Panc1 (cell line): ENCODE results near the gene RBM19. TPM values are rescaled to one million over a fixed set of nuclear protein-coding genes. Genes with fewer than 3 reads are reported as not detected.

ENCODE experiments used
- ATAC-seq: fragments of 200-7000 bp; cut with Tn5 transposase; 2 replicates; pipeline ENCODE4 v1.9.1; 2020; ENCODE audit warnings: mild to moderate bottlenecking, moderate library complexity
- BruUV-seq: library from RNA; stranded (reverse); fragments of 400-500 nt; replicated peaks from 2 replicates; lab custom pipeline; 2021; lab: Mats Ljungman, UMichigan
- CTCF ChIA-PET: fragments of 300-600 bp; sonication (Branson Sonifier 250); formaldehyde crosslinking; loops from one replicate; lab custom pipeline; 2022; ENCODE audit warnings: antibody characterized with exemption; lab: Charles Lee
- POLR2A ChIA-PET: fragments of 300-600 bp; sonication (Branson Sonifier 250); formaldehyde crosslinking; loops from one replicate; lab custom pipeline; 2022; ENCODE audit warnings: antibody characterized with exemption; lab: Charles Lee
- DNase-seq: peaks from one replicate; pipeline ENCODE4 v3.0.0-alpha.2; 2010; ENCODE audit warnings: low read depth, low spot score
- H3K27ac ChIP-seq: 2 replicates; pipeline ENCODE4 v1.5.1; 2011; ENCODE audit warnings: mild to moderate bottlenecking, low read length, inconsistent platforms
- H3K27me3 ChIP-seq: fragments of 200-500 bp; sonication (Bioruptor generic); 2 replicates; pipeline ENCODE4 v1.6.0; 2014; ENCODE audit warnings: low read length, inconsistent platforms; ENCODE audit not compliant: control insufficient read depth, insufficient read depth
- H3K36me3 ChIP-seq: fragments of 200-500 bp; sonication (Bioruptor generic); 2 replicates; pipeline ENCODE4 v1.5.1; 2014; ENCODE audit warnings: inconsistent platforms, mild to moderate bottlenecking, low read length, moderate library complexity; ENCODE audit not compliant: control insufficient read depth, insufficient read depth
- H3K4me1 ChIP-seq: 2 replicates; pipeline ENCODE4 v1.5.1; 2011; ENCODE audit warnings: inconsistent platforms, mild to moderate bottlenecking, low read length, moderate library complexity; ENCODE audit not compliant: control insufficient read depth, insufficient read depth
- H3K4me3 ChIP-seq, 2 experiments: 2 replicates each; pipeline ENCODE4 v1.5.1; 2011 to 2012; ENCODE audit warnings: low read depth in 2 of 2, low read length in 2 of 2, mild to moderate bottlenecking in 2 of 2, inconsistent platforms in 1 of 2, moderate library complexity in 1 of 2
- H3K9me3 ChIP-seq: fragments of 200-500 bp; sonication (Bioruptor generic); 2 replicates; pipeline ENCODE4 v1.5.1; 2014; ENCODE audit warnings: low read depth, mild to moderate bottlenecking, inconsistent platforms, low read length, moderate library complexity; ENCODE audit not compliant: control insufficient read depth, insufficient read depth
- POLR2AphosphoS5 ChIP-seq: IDR thresholded peaks from 2 replicates; pipeline ENCODE4 v1.6.1; 2012; ENCODE audit warnings: mild to moderate bottlenecking, low read depth, low read length, moderate library complexity
- SIN3A ChIP-seq: IDR thresholded peaks from 2 replicates; pipeline ENCODE4 v1.6.1; 2012; ENCODE audit warnings: low read depth, mild to moderate bottlenecking, low read length, moderate library complexity, borderline replicate concordance; ENCODE audit not compliant: insufficient read depth
- TCF7L2 ChIP-seq: IDR thresholded peaks from 2 replicates; pipeline ENCODE4 v1.6.1; 2011; ENCODE audit warnings: mild to moderate bottlenecking, low read depth, low read length, inconsistent platforms
- in situ Hi-C: cut with HindIII; loops from 2 replicates; pipeline ENCODE4 v1.10.0; 2016; ENCODE audit warnings: low sequenced_read_pairs, low pct_unique_long_range_greater_than_20kb
- intact Hi-C: fragments of 100-400 bp; cut with micrococcal nuclease; formaldehyde crosslinking; loops from one replicate; pipeline ENCODE4 v1.10.0; 2022; ENCODE audit not compliant: unreplicated experiment
- total RNA-seq: library from RNA; stranded (reverse); gene quantifications from one replicate; pipeline ENCODE4 v1.2.1, GENCODE V29; 2021; ENCODE audit not compliant: unreplicated experiment
- TF ChIP-seq, protein P1 (sequence below), 2 experiments: IDR thresholded peaks; 2 replicates each; pipeline ENCODE4 v1.6.1; 2011 to 2012; ENCODE audit warnings: low read depth in 2 of 2, control low read depth in 1 of 2, low read length in 1 of 2, mild to moderate bottlenecking in 1 of 2, moderate library complexity in 1 of 2; ENCODE audit not compliant: insufficient read depth in 1 of 2
- TF ChIP-seq, protein P2 (sequence below): fragments of 450-650 bp; IDR thresholded peaks from 2 replicates; pipeline ENCODE4 v1.5.1; 2017; ENCODE audit warnings: mild to moderate bottlenecking

RBM19 gene
- total RNA-seq, 1 experiment from 2014 or later = 44.8 TPM

- H3K4me1 ChIP-seq = no peaks in the 10 kb centered on the region
- no peak overlapping the region for H3K27ac ChIP-seq
- ChIA-PET POLR2A (no interaction called here), CTCF (interaction anchor here (0.5 kb wide), 1 partner anchor 287 kb away, joined by 3 read pairs; no protein-coding TSS in a partner anchor)
- BruUV-seq = no TSS peak
- intact Hi-C loops = no loop called here
- in situ Hi-C loops = no loop called here
- H3K27me3 ChIP-seq = no peaks in the 10 kb centered on the region
- ATAC-seq (no peak), DNase-seq (no peak)
- no peak overlapping the region for H3K4me3 ChIP-seq
- H3K36me3 ChIP-seq = no peaks in the 10 kb centered on the region
- no peak for TF ChIP-seq TCF7L2
- TF ChIP-seq POLR2AphosphoS5 = no peak
- TF ChIP-seq, protein P1, sequence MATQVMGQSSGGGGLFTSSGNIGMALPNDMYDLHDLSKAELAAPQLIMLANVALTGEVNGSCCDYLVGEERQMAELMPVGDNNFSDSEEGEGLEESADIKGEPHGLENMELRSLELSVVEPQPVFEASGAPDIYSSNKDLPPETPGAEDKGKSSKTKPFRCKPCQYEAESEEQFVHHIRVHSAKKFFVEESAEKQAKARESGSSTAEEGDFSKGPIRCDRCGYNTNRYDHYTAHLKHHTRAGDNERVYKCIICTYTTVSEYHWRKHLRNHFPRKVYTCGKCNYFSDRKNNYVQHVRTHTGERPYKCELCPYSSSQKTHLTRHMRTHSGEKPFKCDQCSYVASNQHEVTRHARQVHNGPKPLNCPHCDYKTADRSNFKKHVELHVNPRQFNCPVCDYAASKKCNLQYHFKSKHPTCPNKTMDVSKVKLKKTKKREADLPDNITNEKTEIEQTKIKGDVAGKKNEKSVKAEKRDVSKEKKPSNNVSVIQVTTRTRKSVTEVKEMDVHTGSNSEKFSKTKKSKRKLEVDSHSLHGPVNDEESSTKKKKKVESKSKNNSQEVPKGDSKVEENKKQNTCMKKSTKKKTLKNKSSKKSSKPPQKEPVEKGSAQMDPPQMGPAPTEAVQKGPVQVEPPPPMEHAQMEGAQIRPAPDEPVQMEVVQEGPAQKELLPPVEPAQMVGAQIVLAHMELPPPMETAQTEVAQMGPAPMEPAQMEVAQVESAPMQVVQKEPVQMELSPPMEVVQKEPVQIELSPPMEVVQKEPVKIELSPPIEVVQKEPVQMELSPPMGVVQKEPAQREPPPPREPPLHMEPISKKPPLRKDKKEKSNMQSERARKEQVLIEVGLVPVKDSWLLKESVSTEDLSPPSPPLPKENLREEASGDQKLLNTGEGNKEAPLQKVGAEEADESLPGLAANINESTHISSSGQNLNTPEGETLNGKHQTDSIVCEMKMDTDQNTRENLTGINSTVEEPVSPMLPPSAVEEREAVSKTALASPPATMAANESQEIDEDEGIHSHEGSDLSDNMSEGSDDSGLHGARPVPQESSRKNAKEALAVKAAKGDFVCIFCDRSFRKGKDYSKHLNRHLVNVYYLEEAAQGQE (IDR thresholded peaks at IDR 0.05; ENCODE audit: insufficient read depth in 1 of 2, low read depth in 2 of 2, low read length in 1 of 2) = no peak
- H3K9me3 ChIP-seq = no peaks in the 10 kb centered on the region
These were observed 57.5 kb downstream of the RBM19 start for GRCh38 chr12:113908584-113909100.

GRCh38 chr12:113907446-113908180, 58.5 kb downstream of the RBM19 start:
- BruUV-seq = no TSS peak
- Histone ChIP-seq H3K27ac (no peak overlapping the region), H3K27me3 (no peaks in the 10 kb centered on the region), H3K9me3 (no peaks in the 10 kb centered on the region), H3K4me3 (no peak overlapping the region), H3K36me3 (no peaks in the 10 kb centered on the region), H3K4me1 (no peaks in the 10 kb centered on the region)
- intact Hi-C loops (no loop called here), in situ Hi-C loops (no loop called here)
- CTCF ChIA-PET = no interaction called here
- no peak for TF ChIP-seq TCF7L2
- ATAC-seq (no peak), DNase-seq (no peak)
- POLR2A ChIA-PET = no interaction called here

- Histone ChIP-seq H3K4me3 (no peak overlapping the region), H3K27me3 (no peaks in the 10 kb centered on the region), H3K4me1 (no peaks in the 10 kb centered on the region), H3K27ac (no peak overlapping the region), H3K36me3 (no peaks in the 10 kb centered on the region), H3K9me3 (no peaks in the 10 kb centered on the region)
- ChIA-PET CTCF (no interaction called here), POLR2A (no interaction called here)
- in situ Hi-C loops = no loop called here
- no peak for DNase-seq
- intact Hi-C loops = no loop called here
- TF ChIP-seq, protein P1 (IDR thresholded peaks at IDR 0.05; ENCODE audit: insufficient read depth in 1 of 2, low read depth in 2 of 2, low read length in 1 of 2) = no peak
- TF ChIP-seq POLR2AphosphoS5 (no peak), TCF7L2 (no peak), SIN3A (no peak)
- TF ChIP-seq, protein P2, sequence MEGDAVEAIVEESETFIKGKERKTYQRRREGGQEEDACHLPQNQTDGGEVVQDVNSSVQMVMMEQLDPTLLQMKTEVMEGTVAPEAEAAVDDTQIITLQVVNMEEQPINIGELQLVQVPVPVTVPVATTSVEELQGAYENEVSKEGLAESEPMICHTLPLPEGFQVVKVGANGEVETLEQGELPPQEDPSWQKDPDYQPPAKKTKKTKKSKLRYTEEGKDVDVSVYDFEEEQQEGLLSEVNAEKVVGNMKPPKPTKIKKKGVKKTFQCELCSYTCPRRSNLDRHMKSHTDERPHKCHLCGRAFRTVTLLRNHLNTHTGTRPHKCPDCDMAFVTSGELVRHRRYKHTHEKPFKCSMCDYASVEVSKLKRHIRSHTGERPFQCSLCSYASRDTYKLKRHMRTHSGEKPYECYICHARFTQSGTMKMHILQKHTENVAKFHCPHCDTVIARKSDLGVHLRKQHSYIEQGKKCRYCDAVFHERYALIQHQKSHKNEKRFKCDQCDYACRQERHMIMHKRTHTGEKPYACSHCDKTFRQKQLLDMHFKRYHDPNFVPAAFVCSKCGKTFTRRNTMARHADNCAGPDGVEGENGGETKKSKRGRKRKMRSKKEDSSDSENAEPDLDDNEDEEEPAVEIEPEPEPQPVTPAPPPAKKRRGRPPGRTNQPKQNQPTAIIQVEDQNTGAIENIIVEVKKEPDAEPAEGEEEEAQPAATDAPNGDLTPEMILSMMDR = no peak
- no peak for ATAC-seq
- BruUV-seq = no TSS peak
These were observed 59.5 kb downstream of the RBM19 start for GRCh38 chr12:113906411-113907200.
